HG02943 (cell line): Measurements from ENCODE around the gene SORL1-AS1.

Source experiments
- ATAC-seq: cut with Tn5 transposase; IDR thresholded peaks from one replicate; pipeline ENCODE4 v1.9.1; 2021; ENCODE audit warnings: mild to moderate bottlenecking, low read depth, moderate library complexity; ENCODE audit not compliant: unreplicated experiment

SORL1-AS1 gene

DNA sequence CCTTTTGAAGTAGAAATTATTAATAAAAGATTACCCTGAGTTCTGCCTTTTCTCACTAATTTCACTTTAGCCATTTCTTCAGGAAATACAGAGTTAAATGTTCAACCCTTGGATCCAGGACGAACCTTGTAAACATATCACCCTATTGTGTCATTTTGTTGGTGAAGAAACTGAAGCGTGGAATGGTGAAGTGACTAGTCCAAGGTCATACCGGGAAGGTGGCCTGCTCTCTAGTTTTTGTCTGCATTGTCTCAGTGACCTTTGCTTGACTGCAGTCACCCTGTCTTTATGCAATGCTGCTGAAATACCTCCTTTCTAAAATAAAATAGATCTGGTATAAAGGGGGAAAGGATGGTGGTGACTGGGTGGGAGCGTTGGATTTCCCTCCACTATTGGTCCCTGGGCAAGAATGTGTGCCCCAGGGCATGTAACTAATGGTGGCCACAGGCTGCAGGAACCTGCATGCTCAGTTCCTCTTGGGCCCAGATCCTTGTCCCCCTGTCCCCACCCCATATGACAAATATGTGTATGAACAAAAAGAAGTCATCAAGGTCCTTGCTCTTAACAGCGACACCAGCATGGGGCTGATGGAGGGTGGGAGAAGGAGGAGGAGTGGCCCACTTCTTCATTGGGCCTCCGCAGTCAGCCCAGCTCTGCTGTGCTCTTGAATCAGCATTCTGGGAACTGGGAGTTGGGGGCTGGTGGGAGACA, 977 bp upstream of the SORL1-AS1 start:
- ATAC-seq: no peak

DNA sequence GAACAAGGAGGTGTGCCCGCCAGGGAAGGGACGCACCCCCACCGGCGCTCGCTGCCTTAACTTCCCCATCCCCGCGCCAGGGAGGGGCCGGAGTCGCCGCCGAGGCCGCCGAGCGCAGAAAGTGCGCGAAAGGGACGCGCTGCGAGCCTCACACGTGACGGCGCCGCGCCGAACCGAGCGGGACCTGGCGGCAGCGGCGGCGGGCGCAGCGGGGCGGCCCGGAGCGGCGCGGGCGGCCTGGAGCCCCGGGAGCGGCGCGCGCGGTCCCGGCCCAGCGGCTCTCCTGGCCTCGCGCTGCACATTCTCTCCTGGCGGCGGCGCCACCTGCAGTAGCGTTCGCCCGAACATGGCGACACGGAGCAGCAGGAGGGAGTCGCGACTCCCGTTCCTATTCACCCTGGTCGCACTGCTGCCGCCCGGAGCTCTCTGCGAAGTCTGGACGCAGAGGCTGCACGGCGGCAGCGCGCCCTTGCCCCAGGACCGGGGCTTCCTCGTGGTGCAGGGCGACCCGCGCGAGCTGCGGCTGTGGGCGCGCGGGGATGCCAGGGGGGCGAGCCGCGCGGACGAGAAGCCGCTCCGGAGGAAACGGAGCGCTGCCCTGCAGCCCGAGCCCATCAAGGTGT, 670 bp downstream of the SORL1-AS1 start, which contains the start of gene SORL1:
SORL1 (plus strand) TSS at position 329 of the 623 bp plus-strand sequence; CDS start at position 347, 18 bp downstream.
- ATAC-seq: no peak

- no peak for ATAC-seq
These were observed 1.4 kb downstream of the SORL1-AS1 start for GRCh38 chr11:121451178-121451985.

DNA sequence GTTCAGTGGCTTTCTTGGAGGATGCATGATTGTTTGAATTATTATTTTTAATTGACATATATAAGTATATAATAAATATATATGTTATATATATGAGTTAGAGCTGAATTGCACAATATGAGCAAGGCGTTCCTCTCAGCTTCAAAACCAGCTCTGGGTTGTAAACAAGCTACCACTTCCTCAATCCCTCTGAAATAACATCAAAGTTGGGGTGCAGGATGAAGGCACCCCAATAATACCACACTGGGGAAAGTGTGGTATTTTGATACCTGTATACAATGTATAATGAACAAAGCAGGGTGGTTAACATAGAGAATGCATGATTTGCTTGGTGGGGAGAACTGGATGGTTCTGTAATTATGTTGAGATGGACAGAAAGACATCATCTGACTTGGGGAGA, 2.4 kb downstream of the SORL1-AS1 start:
- no peak for ATAC-seq

- no peak for ATAC-seq
These were observed 3.1 kb downstream of the SORL1-AS1 start for GRCh38 chr11:121449626-121450025.

DNA sequence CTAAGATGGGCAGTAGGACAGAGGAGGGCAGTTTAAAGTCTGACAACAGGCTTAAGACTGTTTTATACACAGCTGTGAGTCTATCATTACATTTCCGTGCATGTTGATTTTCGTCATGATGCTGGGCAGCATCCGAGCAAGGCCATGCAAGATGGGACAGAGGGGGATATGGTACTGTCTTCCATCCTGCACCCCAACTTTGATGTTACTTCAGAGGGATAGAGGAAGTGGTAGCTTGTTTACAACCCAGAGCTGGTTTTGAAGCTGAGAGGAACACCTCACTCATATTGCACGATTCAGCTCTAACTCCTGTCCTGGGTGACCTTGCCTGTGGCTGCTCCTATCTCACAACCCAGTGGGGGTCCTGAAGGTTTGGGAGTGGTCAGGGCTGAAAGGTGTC, 3.6 kb downstream of the SORL1-AS1 start:
- ATAC-seq: no peak

GRCh38 chr11:121448431-121448941, 4.3 kb downstream of the SORL1-AS1 start:
- ATAC-seq: no peak

DNA sequence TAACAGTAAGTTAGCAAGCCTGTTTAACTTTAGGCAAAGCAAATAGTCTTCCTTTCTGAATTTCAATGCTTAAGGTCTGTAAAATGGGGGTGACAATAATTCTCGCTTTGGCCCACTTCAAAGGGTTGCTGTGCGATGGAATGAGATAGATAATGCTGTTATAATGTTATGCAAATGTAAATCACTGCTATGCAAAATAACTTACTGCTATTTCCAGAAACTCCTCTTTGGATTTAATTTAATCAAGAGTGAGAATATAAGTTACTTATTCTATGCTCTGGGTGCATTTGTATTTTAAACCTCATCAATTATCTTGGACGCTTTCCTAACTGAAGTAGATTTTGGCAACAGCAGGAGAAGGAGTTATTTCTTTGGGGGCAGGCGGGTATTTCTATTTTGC, 4.8 kb downstream of the SORL1-AS1 start:
- no peak for ATAC-seq

GRCh38 chr11:121446752-121447156, 6.0 kb downstream of the SORL1-AS1 start:
- no peak for ATAC-seq

DNA sequence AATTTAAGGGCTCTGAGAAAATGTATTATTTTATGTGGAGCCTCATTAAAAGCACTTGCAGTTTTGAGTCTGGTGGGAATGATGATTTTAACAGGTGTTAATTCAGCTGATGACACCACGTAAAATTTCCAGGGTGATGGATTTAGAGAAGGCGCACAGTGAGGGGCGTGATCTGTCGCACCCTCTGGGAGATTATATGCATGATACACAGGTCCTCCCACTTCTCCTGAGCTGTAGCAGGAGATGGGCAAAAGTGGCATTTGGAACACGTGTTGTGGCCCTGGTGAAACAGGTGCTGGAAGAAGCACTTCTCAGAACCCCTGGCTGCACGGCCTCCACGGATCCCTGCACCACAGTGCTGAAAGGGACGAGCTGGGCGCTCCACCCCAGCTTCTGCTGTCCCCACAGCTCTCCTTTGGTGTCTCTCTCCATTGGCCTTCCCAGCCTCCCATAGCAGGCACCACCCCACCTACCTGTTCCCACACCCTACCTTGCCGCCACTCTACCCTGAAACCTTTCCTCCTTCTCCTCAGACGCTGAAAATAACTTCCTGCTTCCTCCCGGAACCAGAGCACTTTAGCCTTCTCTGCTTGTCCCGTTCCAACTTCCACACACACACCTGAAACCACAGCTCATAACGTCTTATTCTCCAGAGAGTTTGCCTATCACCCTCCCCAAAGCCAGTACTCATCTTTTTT, 7.5 kb downstream of the SORL1-AS1 start:
- no peak for ATAC-seq

DNA sequence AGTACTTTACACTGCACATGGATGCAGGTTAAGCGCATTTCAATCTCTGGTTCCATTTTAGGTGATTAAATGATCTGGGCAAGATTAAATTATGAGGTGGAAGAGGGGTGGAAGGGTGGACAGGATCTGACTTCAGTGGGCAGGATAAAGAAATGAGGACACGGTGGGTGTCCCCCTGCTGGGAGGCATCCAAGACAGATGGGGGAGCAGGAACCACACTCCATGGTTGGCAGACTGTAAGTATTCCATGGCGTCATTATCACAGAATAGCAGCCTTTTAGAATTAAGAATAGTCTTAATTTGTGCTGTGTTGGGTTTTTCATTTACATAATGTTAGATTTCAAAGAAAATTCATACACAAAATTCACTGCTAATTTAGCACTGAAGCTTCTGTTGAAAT, 8.2 kb downstream of the SORL1-AS1 start:
- no peak for ATAC-seq

- ATAC-seq: no peak
These were observed 9.0 kb downstream of the SORL1-AS1 start for GRCh38 chr11:121443688-121444275.

GRCh38 chr11:121441521-121441920, 11.2 kb downstream of the SORL1-AS1 start:
- ATAC-seq: no peak

DNA sequence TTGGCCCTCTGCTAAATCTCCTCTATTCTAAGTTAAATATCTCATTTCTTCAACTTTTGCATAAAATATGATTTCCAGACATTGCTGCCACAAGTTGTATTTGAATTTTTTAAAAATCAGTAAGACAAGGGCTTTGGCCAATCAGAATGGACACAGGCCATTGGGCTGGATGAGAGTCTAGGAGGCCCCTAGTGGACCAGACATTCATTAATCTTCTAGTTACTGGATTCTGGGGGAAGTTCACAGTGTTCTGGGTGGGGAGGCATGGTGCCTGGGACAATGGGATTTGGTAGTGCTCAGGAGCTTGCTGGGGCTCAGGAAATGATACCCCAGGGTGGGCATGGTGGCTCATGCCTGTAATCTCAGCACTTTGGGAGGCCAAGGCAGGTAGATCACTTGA, 13.0 kb downstream of the SORL1-AS1 start:
- ATAC-seq: no peak

DNA sequence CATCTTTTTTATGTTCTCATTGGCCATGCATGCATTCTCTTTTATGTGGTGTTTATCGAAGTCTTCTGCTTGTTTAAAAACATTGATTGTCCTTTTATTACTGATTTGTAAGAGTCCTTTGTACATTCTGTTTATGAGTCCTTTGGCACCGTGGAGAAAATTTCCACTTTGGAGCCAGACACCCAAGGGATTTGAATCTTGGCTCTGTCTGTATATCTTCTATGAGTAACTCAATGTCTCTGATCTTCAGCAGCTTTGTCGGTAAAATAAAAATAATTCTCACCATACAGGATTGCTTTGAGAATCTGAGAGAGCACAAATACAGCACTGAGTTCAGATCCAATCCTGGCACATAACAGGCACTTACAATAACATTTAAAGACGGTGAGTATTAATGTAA, 13.4 kb downstream of the SORL1-AS1 start:
- no peak for ATAC-seq

DNA sequence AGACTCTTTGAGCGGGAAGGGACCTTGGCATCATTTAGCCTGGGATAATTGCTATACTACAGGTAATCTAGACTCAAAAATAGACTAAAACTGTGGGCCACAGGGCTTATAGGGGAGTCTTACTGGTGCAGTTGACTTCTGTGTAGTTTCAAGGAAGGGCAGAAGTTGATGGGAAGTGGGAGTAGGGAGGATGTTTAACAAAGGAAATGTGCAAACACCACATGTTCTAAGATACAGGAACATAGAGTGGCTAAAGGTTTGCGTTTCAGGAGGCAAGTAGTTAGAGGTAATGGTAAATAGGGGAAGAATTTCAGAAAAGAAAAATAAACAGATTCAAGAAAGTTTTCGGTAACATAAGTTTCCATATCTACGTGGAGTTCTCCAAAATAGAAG, 15.1 kb downstream of the SORL1-AS1 start:
- ATAC-seq: no peak

DNA sequence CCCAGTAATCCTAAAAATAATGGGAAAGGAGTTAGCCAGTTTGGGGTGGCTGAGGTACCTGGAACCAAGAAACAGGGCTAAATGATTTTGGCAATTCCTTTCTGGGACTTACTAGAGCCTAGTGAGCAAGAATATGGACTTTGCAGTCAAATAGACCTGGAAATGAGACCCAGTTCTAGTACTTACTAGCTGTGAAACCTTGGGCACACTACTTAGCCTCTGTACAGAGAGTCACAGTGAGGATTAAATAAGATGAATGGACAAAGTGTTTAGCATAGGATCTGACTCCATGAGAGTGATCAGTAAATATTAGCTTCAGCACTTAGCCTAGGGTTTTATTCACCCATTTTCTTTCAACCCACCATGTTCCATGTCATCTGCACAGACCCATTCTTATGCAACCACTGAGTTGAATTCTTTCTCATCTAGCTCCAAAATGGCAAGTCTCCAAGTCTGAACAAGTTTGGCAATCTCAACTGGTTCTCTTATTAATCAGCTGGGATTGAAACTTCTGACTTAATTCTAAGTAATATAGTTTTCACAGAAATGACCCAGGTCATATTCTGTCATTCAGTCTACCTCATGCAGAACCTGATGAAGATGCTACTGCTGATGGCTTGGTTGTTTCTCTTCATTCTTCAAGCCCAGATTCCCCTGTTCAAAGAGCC, 15.6 kb downstream of the SORL1-AS1 start:
- no peak for ATAC-seq

GRCh38 chr11:121435551-121436511, 16.9 kb downstream of the SORL1-AS1 start:
- ATAC-seq: no peak

- ATAC-seq: no peak
These were observed 17.6 kb downstream of the SORL1-AS1 start for GRCh38 chr11:121435132-121435531.
